ENCODE data around the gene ZNF429.

ZNF429 gene

DNA sequence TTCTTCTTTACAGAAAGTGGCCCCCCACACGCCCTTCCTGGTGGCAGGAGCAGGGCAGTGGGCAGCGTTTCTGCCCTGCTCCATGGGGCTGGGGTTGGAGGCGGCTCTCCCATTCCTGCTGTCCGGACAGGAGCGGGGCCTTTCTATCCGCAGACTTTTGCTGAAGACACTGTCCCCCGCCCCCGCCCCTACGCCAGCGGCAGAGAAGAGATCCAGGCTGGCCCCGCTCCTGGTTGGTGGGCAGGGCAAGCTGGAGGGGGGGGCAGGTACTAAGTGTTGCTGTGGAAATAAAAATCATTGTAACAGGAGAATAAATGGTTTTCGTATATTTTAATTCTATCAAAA is 81.7 kb downstream of the ZNF429 start:
- Histone ChIP-seq H3K79me1 (ENCODE audit: low read depth, low read length) (no peaks in the 10 kb centered on the region), H4K8ac (ENCODE audit: low read depth, low read length) (no peak overlapping the region), H3K4me2 (ENCODE audit: insufficient read depth, low read length, poor library complexity, severe bottlenecking) (peak overlapping the region; percentile 85), H2BK15ac (ENCODE audit: low read length) (peak overlapping the region; percentile 90), H3K4me3 (ENCODE audit: low read length in 2 of 2) (peak overlapping the region in 1 of 2 donors; percentile 70), H3K9me3 (replicated peaks in 1 of 2; ENCODE audit: control insufficient read depth in 2 of 2, insufficient read depth in 1 of 2, low read depth in 1 of 2, low read length in 2 of 2) (peaks cover 3 to 7% of the 10 kb centered on the region in 2 donors), H3K27ac (replicated peaks; ENCODE audit: low read length) (no peak overlapping the region), H3K23ac (ENCODE audit: low read depth, low read length, poor library complexity) (no peak overlapping the region), H2AK5ac (ENCODE audit: low read depth, low read length) (no peak overlapping the region), H3K4me1 (ENCODE audit: control insufficient read depth in 2 of 2, insufficient read depth in 1 of 2, low read depth in 1 of 2, low read length in 2 of 2) (peaks cover 0 to 5% of the 10 kb centered on the region in 2 donors), H2BK12ac (ENCODE audit: low read length) (peak overlapping the region; percentile 78), H2AFZ (ENCODE audit: low read length) (peak overlapping the region; percentile 81), H3K4ac (ENCODE audit: low read length) (no peak overlapping the region), H3K27me3 (ENCODE audit: control insufficient read depth in 3 of 3, insufficient read depth in 3 of 3, low read depth in 1 of 3, low read length in 3 of 3) (peaks cover 0 to 15% (median 4%) of the 10 kb centered on the region in 3 experiments), H3K36me3 (replicated peaks in 1 of 2; ENCODE audit: control insufficient read depth in 2 of 2, insufficient read depth in 2 of 2, low read length in 2 of 2) (no peaks in the 10 kb centered on the region), H4K91ac (ENCODE audit: low read depth, low read length, poor library complexity) (no peak overlapping the region), H3K18ac (ENCODE audit: low read length) (peak overlapping the region; percentile 81), H2BK120ac (ENCODE audit: low read depth, low read length) (no peak overlapping the region), H3K9ac (ENCODE audit: low read depth, low read length, poor library complexity) (no peak overlapping the region), H3K14ac (ENCODE audit: low read length) (peak overlapping the region; percentile 17), H2BK5ac (ENCODE audit: low read length) (no peak overlapping the region)
- DNase-seq (ENCODE audit: low spot score), result no peak
- WGBS, 2 donors (ENCODE audit: extremely low coverage in 2 of 2, insufficient read length in 2 of 2, insufficient replicate concordance in 1 of 2), result no CpG with 5 or more reads among the region's 12 CpGs

GRCh38 chr19:21587549-21587948 is 82.1 kb downstream of the ZNF429 start:
- peaks cover 0 to 5% of the 10 kb centered on the region in 2 donors for H3K4me1 ChIP-seq (ENCODE audit: control insufficient read depth in 2 of 2, insufficient read depth in 1 of 2, low read depth in 1 of 2, low read length in 2 of 2)
- no peak overlapping the region for H4K91ac ChIP-seq (ENCODE audit: low read depth, low read length, poor library complexity)
- H3K36me3 ChIP-seq (replicated peaks in 1 of 2; ENCODE audit: control insufficient read depth in 2 of 2, insufficient read depth in 2 of 2, low read length in 2 of 2), result no peaks in the 10 kb centered on the region
- H3K79me1 ChIP-seq (ENCODE audit: low read depth, low read length), result no peaks in the 10 kb centered on the region
- peaks cover 3 to 7% of the 10 kb centered on the region in 2 donors for H3K9me3 ChIP-seq (replicated peaks in 1 of 2; ENCODE audit: control insufficient read depth in 2 of 2, insufficient read depth in 1 of 2, low read depth in 1 of 2, low read length in 2 of 2)
- no peak overlapping the region for H3K4ac ChIP-seq (ENCODE audit: low read length)
- H2BK5ac ChIP-seq (ENCODE audit: low read length), result no peak overlapping the region
- H3K27ac ChIP-seq (replicated peaks; ENCODE audit: low read length), result no peak overlapping the region
- no peak for DNase-seq (ENCODE audit: low spot score)
- WGBS, 2 donors (ENCODE audit: extremely low coverage in 2 of 2, insufficient read length in 2 of 2, insufficient replicate concordance in 1 of 2), result no CpG with 5 or more reads among the region's 5 CpGs
- H3K4me3 ChIP-seq (ENCODE audit: low read length in 2 of 2), result no peak overlapping the region
- H2AFZ ChIP-seq (ENCODE audit: low read length), result no peak overlapping the region
- H2AK5ac ChIP-seq (ENCODE audit: low read depth, low read length), result peak overlapping the region; percentile 56
- H2BK15ac ChIP-seq (ENCODE audit: low read length), result peak overlapping the region; percentile 42
- no peak overlapping the region for H4K8ac ChIP-seq (ENCODE audit: low read depth, low read length)
- H2BK12ac ChIP-seq (ENCODE audit: low read length), result no peak overlapping the region
- peak overlapping the region; percentile 18 for H3K18ac ChIP-seq (ENCODE audit: low read length)
- no peak overlapping the region for H3K14ac ChIP-seq (ENCODE audit: low read length)
- H3K4me2 ChIP-seq (ENCODE audit: insufficient read depth, low read length, poor library complexity, severe bottlenecking), result no peak overlapping the region
- H2BK120ac ChIP-seq (ENCODE audit: low read depth, low read length), result no peak overlapping the region
- H3K27me3 ChIP-seq (ENCODE audit: control insufficient read depth in 3 of 3, insufficient read depth in 3 of 3, low read depth in 1 of 3, low read length in 3 of 3), result peaks cover 0 to 15% (median 4%) of the 10 kb centered on the region in 3 experiments
- peak overlapping the region; percentile 27 for H3K23ac ChIP-seq (ENCODE audit: low read depth, low read length, poor library complexity)
- no peak overlapping the region for H3K9ac ChIP-seq (ENCODE audit: low read depth, low read length, poor library complexity)

DNA sequence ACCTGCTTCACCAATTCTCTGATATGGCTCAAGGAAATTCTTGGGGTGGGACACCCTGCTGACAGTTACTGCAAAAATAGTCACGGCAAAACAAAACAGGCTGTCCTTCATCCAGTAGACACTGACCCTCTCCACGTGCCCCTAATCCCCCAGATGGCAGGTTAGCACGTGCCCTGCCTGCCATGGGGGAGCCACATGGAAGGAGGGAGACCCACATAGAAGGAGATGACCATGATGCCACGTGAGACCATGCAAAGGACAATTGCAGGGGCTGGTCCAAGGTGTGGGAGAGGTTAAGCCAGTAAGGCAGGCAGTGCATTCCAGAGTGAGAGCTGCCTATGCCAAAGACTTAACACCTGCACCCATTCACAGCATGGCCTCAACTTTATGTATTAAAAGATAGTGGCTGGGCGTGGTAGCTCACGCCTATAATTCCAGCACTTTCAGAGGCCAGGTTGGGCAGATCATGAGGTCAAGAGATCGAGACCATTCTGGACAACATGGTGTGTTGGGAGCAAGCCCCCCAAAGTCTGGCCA is 82.7 kb downstream of the ZNF429 start:
- no peak overlapping the region for H3K4me2 ChIP-seq (ENCODE audit: insufficient read depth, low read length, poor library complexity, severe bottlenecking)
- H2AFZ ChIP-seq (ENCODE audit: low read length), result no peak overlapping the region
- no CpG with 5 or more reads among the region's 7 CpGs for WGBS, 2 donors (ENCODE audit: extremely low coverage in 2 of 2, insufficient read length in 2 of 2, insufficient replicate concordance in 1 of 2)
- H2BK120ac ChIP-seq (ENCODE audit: low read depth, low read length), result no peak overlapping the region
- no peak overlapping the region for H3K9ac ChIP-seq (ENCODE audit: low read depth, low read length, poor library complexity)
- no peak overlapping the region for H3K14ac ChIP-seq (ENCODE audit: low read length)
- DNase-seq (ENCODE audit: low spot score), result no peak
- peak overlapping the region; percentile 42 for H2BK15ac ChIP-seq (ENCODE audit: low read length)
- peaks cover 3 to 7% of the 10 kb centered on the region in 2 donors for H3K9me3 ChIP-seq (replicated peaks in 1 of 2; ENCODE audit: control insufficient read depth in 2 of 2, insufficient read depth in 1 of 2, low read depth in 1 of 2, low read length in 2 of 2)
- no peak overlapping the region for H3K4ac ChIP-seq (ENCODE audit: low read length)
- no peak overlapping the region for H2BK12ac ChIP-seq (ENCODE audit: low read length)
- peaks cover 0 to 5% of the 10 kb centered on the region in 2 donors for H3K4me1 ChIP-seq (ENCODE audit: control insufficient read depth in 2 of 2, insufficient read depth in 1 of 2, low read depth in 1 of 2, low read length in 2 of 2)
- H3K36me3 ChIP-seq (replicated peaks in 1 of 2; ENCODE audit: control insufficient read depth in 2 of 2, insufficient read depth in 2 of 2, low read length in 2 of 2), result no peaks in the 10 kb centered on the region
- no peak overlapping the region for H3K4me3 ChIP-seq (ENCODE audit: low read length in 2 of 2)
- no peaks in the 10 kb centered on the region for H3K79me1 ChIP-seq (ENCODE audit: low read depth, low read length)
- no peak overlapping the region for H3K23ac ChIP-seq (ENCODE audit: low read depth, low read length, poor library complexity)
- H3K27ac ChIP-seq (replicated peaks; ENCODE audit: low read length), result no peak overlapping the region
- peaks cover 0 to 15% (median 4%) of the 10 kb centered on the region in 3 experiments for H3K27me3 ChIP-seq (ENCODE audit: control insufficient read depth in 3 of 3, insufficient read depth in 3 of 3, low read depth in 1 of 3, low read length in 3 of 3)
- H2BK5ac ChIP-seq (ENCODE audit: low read length), result no peak overlapping the region
- H4K91ac ChIP-seq (ENCODE audit: low read depth, low read length, poor library complexity), result no peak overlapping the region
- H4K8ac ChIP-seq (ENCODE audit: low read depth, low read length), result no peak overlapping the region
- no peak overlapping the region for H2AK5ac ChIP-seq (ENCODE audit: low read depth, low read length)
- no peak overlapping the region for H3K18ac ChIP-seq (ENCODE audit: low read length)

DNA sequence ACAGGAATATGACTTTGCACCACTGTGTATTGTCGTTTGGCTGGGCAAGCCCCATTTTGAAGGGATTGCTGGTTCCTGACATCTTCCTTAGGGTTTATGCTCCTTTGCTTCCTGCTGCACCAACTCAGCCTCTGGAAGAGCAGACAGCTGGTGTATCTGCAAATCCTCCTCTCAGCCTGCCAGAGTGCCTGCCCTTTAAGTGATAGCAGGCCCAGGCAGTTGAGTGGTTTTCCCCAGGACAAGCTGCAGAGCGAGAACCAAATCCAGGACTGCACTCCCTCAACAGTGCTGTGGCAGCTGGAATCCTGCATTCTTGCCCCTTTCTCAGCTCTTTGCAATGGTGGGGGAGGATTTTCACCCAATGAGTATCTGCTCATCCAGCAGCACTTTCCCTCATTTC is 85.5 kb downstream of the ZNF429 start:
- Histone ChIP-seq H2AK5ac (ENCODE audit: low read depth, low read length) (no peak overlapping the region), H3K4me1 (ENCODE audit: control insufficient read depth in 2 of 2, insufficient read depth in 1 of 2, low read depth in 1 of 2, low read length in 2 of 2) (peaks cover 0 to 5% of the 10 kb centered on the region in 2 donors), H2BK15ac (ENCODE audit: low read length) (no peak overlapping the region), H3K4ac (ENCODE audit: low read length) (no peak overlapping the region), H3K9me3 (replicated peaks in 1 of 2; ENCODE audit: control insufficient read depth in 2 of 2, insufficient read depth in 1 of 2, low read depth in 1 of 2, low read length in 2 of 2) (peaks cover 0 to 1% of the 10 kb centered on the region in 2 donors), H3K23ac (ENCODE audit: low read depth, low read length, poor library complexity) (no peak overlapping the region), H4K91ac (ENCODE audit: low read depth, low read length, poor library complexity) (no peak overlapping the region), H3K14ac (ENCODE audit: low read length) (no peak overlapping the region), H3K27ac (replicated peaks; ENCODE audit: low read length) (no peak overlapping the region), H3K4me2 (ENCODE audit: insufficient read depth, low read length, poor library complexity, severe bottlenecking) (no peak overlapping the region), H2BK5ac (ENCODE audit: low read length) (no peak overlapping the region), H2AFZ (ENCODE audit: low read length) (no peak overlapping the region), H3K9ac (ENCODE audit: low read depth, low read length, poor library complexity) (no peak overlapping the region), H3K18ac (ENCODE audit: low read length) (no peak overlapping the region), H2BK12ac (ENCODE audit: low read length) (no peak overlapping the region), H4K8ac (ENCODE audit: low read depth, low read length) (no peak overlapping the region), H3K36me3 (replicated peaks in 1 of 2; ENCODE audit: control insufficient read depth in 2 of 2, insufficient read depth in 2 of 2, low read length in 2 of 2) (no peaks in the 10 kb centered on the region), H3K4me3 (ENCODE audit: low read length in 2 of 2) (no peak overlapping the region), H2BK120ac (ENCODE audit: low read depth, low read length) (no peak overlapping the region), H3K27me3 (ENCODE audit: control insufficient read depth in 3 of 3, insufficient read depth in 3 of 3, low read depth in 1 of 3, low read length in 3 of 3) (peaks cover 0 to 15% (median 2%) of the 10 kb centered on the region in 3 experiments), H3K79me1 (ENCODE audit: low read depth, low read length) (no peaks in the 10 kb centered on the region)
- no peak for DNase-seq (ENCODE audit: low spot score)
- no CpG with 5 or more reads among the region's 2 CpGs for WGBS, 2 donors (ENCODE audit: extremely low coverage in 2 of 2, insufficient read length in 2 of 2, insufficient replicate concordance in 1 of 2)

All from neuronal stem cell (in vitro differentiated cells).